Suppressor macrophage treated with lipopolysaccharide for 1 hour (primary cell): ENCODE results near the gene GAPDH.
"Not testable (repeated sequence)": the region's sequence is repeated elsewhere in the genome, so short reads cannot be mapped to it uniquely, and the experiment has no call there.

ENCODE experiments used
- DNase-seq, 3 donors: peaks; one replicate each; pipeline ENCODE4 v3.0.0-alpha.2; 2020 to 2022

GAPDH gene

GRCh38 chr12:6547566-6547965 is 13.2 kb downstream of the GAPDH start:
- DNase-seq, result no peak

- DNase-seq, result no peak
Measured at GRCh38 chr12:6547987-6548386, 13.7 kb downstream of the GAPDH start.

GRCh38 chr12:6548556-6548955 is 14.2 kb downstream of the GAPDH start:
- no peak for DNase-seq

- peak; percentile 82 to 95 (median 90) for DNase-seq
Measured at GRCh38 chr12:6548966-6549683, 14.8 kb downstream of the GAPDH start.

- no peak for DNase-seq
Measured at GRCh38 chr12:6549684-6550151, 15.4 kb downstream of the GAPDH start.

- peak; percentile 74 to 82 (median 77) for DNase-seq
Measured at GRCh38 chr12:6550294-6551062, 16.2 kb downstream of the GAPDH start.

- peak; percentile 38 to 58 (median 45) for DNase-seq
Measured at GRCh38 chr12:6551063-6551461, 16.7 kb downstream of the GAPDH start.

GRCh38 chr12:6551496-6552139 is 17.3 kb downstream of the GAPDH start:
- peak; percentile 48 to 73 (median 73) for DNase-seq

- DNase-seq, result no peak
Measured at GRCh38 chr12:6552140-6552551, 17.8 kb downstream of the GAPDH start.

GRCh38 chr12:6553051-6553868 is 18.9 kb downstream of the GAPDH start:
- no peak for DNase-seq

GRCh38 chr12:6554168-6555017 is 20.1 kb downstream of the GAPDH start:
- peak; percentile 81 to 90 (median 85) for DNase-seq

GRCh38 chr12:6555018-6555691 is 20.8 kb downstream of the GAPDH start:
- DNase-seq, result peak; percentile 62 to 73 (median 68)

- not testable (repeated sequence) for DNase-seq
Measured at GRCh38 chr12:6556496-6556817, 22.1 kb downstream of the GAPDH start.

- DNase-seq, result no peak
Measured at GRCh38 chr12:6556857-6557256, 22.5 kb downstream of the GAPDH start.

GRCh38 chr12:6558014-6558760 is 23.9 kb downstream of the GAPDH start:
- peak; percentile 69 to 80 (median 77) for DNase-seq

- DNase-seq, result no peak
Measured at GRCh38 chr12:6559500-6559899, 25.2 kb downstream of the GAPDH start.

GRCh38 chr12:6560501-6561205 is 26.3 kb downstream of the GAPDH start:
- DNase-seq, result no peak

GRCh38 chr12:6562881-6563280 is 28.6 kb downstream of the GAPDH start:
- no peak for DNase-seq

- DNase-seq, result peak; percentile 80 to 89 (median 82)
Measured at GRCh38 chr12:6563448-6564050, 29.2 kb downstream of the GAPDH start.
